ENCODE results near the gene PITHD1.
"Not testable (repeated sequence)": the region's sequence is repeated elsewhere in the genome, so short reads cannot be mapped to it uniquely, and the experiment has no call there.

The PITHD1 gene

DNA sequence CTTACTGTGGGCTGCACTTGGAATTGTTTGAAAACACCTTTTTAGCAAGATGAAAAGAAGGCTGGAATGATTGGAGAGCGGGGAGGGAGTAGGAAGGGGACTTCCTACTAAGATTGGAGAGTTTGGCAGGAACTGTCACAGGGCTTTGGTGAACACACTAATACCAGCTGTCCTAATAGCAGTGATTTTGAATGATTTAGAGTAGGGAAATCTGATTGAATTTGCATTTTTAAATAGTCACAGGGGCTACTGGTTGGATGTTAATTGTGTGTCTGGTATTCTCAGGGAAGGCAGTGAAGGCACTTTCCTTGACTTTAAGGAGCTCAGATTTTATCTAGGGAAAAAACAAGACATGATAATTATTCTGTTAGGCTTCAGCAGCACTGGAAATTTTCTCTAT, 49.5 kb downstream of the PITHD1 start:
- H3K4me3 ChIP-seq (ENCODE audit: low read depth, low read length) = no peak overlapping the region
- TF ChIP-seq, protein P1, sequence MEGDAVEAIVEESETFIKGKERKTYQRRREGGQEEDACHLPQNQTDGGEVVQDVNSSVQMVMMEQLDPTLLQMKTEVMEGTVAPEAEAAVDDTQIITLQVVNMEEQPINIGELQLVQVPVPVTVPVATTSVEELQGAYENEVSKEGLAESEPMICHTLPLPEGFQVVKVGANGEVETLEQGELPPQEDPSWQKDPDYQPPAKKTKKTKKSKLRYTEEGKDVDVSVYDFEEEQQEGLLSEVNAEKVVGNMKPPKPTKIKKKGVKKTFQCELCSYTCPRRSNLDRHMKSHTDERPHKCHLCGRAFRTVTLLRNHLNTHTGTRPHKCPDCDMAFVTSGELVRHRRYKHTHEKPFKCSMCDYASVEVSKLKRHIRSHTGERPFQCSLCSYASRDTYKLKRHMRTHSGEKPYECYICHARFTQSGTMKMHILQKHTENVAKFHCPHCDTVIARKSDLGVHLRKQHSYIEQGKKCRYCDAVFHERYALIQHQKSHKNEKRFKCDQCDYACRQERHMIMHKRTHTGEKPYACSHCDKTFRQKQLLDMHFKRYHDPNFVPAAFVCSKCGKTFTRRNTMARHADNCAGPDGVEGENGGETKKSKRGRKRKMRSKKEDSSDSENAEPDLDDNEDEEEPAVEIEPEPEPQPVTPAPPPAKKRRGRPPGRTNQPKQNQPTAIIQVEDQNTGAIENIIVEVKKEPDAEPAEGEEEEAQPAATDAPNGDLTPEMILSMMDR (IDR thresholded peaks at IDR 0.05; ENCODE audit: borderline replicate concordance, insufficient read depth, low read depth, low read length) = no peak

- H3K4me3 ChIP-seq (ENCODE audit: low read depth, low read length) = not testable (repeated sequence)
Observed at GRCh38 chr1:23834156-23834555, 55.9 kb downstream of the PITHD1 start.

GRCh38 chr1:23836037-23836436, 57.8 kb downstream of the PITHD1 start:
- H3K4me3 ChIP-seq (ENCODE audit: low read depth, low read length) = no peak overlapping the region
- TF ChIP-seq, protein P1 (IDR thresholded peaks at IDR 0.05; ENCODE audit: borderline replicate concordance, insufficient read depth, low read depth, low read length) = no peak
